ENCODE data around the gene CDKN2C. TPM values are rescaled to one million over a fixed set of nuclear protein-coding genes. Genes with fewer than 3 reads are reported as not detected.
"Not testable (repeated sequence)": the region's sequence is repeated elsewhere in the genome, so short reads cannot be mapped to it uniquely, and the experiment has no call there.

Gene CDKN2C
- total RNA-seq, 4 donors from 2014 or later, result 21.1 to 52.1 (median 38.8) TPM

DNA sequence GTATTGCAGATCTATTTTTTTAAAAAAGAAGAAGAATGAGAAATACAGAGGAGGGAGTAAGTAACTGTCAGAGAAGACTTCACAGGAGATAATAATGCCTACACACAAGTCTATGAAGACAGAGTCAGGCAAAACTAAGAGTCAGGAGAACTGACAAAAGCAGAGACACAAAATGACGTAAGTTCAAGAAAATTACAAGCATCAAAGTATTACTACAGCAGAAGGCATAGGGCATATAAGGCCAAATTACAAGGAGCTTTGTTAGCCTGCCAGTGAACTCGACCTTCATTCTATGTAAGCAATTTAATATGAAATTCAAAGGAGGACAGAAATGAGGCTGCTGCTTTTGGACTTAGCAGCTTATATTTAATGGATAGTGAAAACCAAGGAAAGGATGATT, 33.7 kb upstream of the CDKN2C start:
- ATAC-seq, result no peak
- Histone ChIP-seq H3K9me3 (no peaks in the 10 kb centered on the region), H3K27me3 (no peaks in the 10 kb centered on the region), H3K4me3 (no peak overlapping the region), H3K4me1 (peaks cover 0 to 14% (median 0%) of the 10 kb centered on the region in 3 donors), H3K27ac (no peak overlapping the region), H3K36me3 (no peaks in the 10 kb centered on the region)
- 48 to 67% methylated on average over 2 of the region's 2 CpGs for WGBS, 2 donors (ENCODE audit: low coverage in 1 of 2)
- no peak for TF ChIP-seq POLR2AphosphoS5 (IDR thresholded peaks at IDR 0.05)
- TF ChIP-seq POLR2A (IDR thresholded peaks at IDR 0.05), result no peak
- no peak for TF ChIP-seq EP300 (IDR thresholded peaks at IDR 0.05)
- TF ChIP-seq, protein P1, sequence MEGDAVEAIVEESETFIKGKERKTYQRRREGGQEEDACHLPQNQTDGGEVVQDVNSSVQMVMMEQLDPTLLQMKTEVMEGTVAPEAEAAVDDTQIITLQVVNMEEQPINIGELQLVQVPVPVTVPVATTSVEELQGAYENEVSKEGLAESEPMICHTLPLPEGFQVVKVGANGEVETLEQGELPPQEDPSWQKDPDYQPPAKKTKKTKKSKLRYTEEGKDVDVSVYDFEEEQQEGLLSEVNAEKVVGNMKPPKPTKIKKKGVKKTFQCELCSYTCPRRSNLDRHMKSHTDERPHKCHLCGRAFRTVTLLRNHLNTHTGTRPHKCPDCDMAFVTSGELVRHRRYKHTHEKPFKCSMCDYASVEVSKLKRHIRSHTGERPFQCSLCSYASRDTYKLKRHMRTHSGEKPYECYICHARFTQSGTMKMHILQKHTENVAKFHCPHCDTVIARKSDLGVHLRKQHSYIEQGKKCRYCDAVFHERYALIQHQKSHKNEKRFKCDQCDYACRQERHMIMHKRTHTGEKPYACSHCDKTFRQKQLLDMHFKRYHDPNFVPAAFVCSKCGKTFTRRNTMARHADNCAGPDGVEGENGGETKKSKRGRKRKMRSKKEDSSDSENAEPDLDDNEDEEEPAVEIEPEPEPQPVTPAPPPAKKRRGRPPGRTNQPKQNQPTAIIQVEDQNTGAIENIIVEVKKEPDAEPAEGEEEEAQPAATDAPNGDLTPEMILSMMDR (IDR thresholded peaks at IDR 0.05), result no peak

GRCh38 chr1:50940291-50940690, 29.8 kb upstream of the CDKN2C start:
- H3K27me3 ChIP-seq, result no peaks in the 10 kb centered on the region
- no peak for TF ChIP-seq EP300 (IDR thresholded peaks at IDR 0.05)
- no peak for TF ChIP-seq POLR2AphosphoS5 (IDR thresholded peaks at IDR 0.05)
- no peak overlapping the region for H3K27ac ChIP-seq
- 89 to 90% methylated on average over 2 to 3 of the region's 3 CpGs for WGBS, 2 donors (ENCODE audit: low coverage in 1 of 2)
- ATAC-seq, result no peak
- peaks cover 0 to 21% (median 0%) of the 10 kb centered on the region in 3 donors for H3K4me1 ChIP-seq
- no peak overlapping the region for H3K4me3 ChIP-seq
- no peaks in the 10 kb centered on the region for H3K9me3 ChIP-seq
- H3K36me3 ChIP-seq, result no peaks in the 10 kb centered on the region

GRCh38 chr1:50942334-50942733, 27.7 kb upstream of the CDKN2C start:
- WGBS, 2 donors (ENCODE audit: low coverage in 1 of 2), result 88 to 100% methylated on average over 1 of the region's 1 CpG
- H3K9me3 ChIP-seq, result no peaks in the 10 kb centered on the region
- H3K27ac ChIP-seq, result no peak overlapping the region
- no peaks in the 10 kb centered on the region for H3K27me3 ChIP-seq
- ATAC-seq, result no peak
- no peaks in the 10 kb centered on the region for H3K36me3 ChIP-seq
- TF ChIP-seq POLR2A (IDR thresholded peaks at IDR 0.05), result no peak
- TF ChIP-seq POLR2AphosphoS5 (IDR thresholded peaks at IDR 0.05), result no peak
- no peak for TF ChIP-seq EP300 (IDR thresholded peaks at IDR 0.05)
- TF ChIP-seq, protein P1 (IDR thresholded peaks at IDR 0.05), result no peak
- peaks cover 0 to 7% (median 0%) of the 10 kb centered on the region in 3 donors for H3K4me1 ChIP-seq
- H3K4me3 ChIP-seq, result no peak overlapping the region

DNA sequence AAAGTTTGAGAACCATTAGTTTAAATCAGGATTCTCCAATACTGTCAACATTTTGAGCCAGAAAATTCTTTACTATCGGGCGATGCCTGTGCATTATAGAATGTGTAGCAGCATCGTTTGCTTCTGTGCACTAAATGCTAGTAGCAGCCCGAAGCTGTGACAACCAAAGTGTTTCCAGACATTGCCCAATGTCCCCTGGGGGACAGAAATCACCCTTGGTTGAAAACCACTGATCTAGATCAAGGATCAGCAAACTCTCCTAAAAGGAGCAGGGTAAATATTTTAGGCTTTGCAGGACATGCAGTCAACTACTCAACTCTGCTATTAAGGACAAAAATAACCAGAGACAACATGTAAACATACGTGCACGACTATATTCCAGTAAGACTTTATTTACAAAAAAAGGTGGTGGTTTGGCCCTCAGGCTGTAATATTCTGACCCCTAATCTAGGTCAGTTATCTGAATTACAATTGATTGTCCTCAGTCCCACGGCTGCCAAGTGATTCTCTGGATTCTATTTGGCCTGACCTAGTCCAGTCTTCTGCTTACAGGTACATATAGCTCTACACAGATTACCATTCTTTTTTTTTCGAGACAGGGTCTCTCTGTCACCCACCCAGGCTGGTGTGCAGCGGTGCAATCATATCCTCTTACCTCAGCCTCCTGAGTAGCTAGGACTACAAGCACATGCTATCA, 20.6 kb upstream of the CDKN2C start:
- H3K4me1 ChIP-seq, result peaks cover 0 to 5% (median 0%) of the 10 kb centered on the region in 3 donors
- no peaks in the 10 kb centered on the region for H3K27me3 ChIP-seq
- no peak overlapping the region for H3K27ac ChIP-seq
- no peak for ATAC-seq
- no peaks in the 10 kb centered on the region for H3K36me3 ChIP-seq
- TF ChIP-seq POLR2AphosphoS5 (IDR thresholded peaks at IDR 0.05), result no peak
- TF ChIP-seq, protein P1 (IDR thresholded peaks at IDR 0.05), result no peak
- TF ChIP-seq POLR2A (IDR thresholded peaks at IDR 0.05), result no peak
- no peak for TF ChIP-seq EP300 (IDR thresholded peaks at IDR 0.05)
- 89 to 92% methylated on average over 9 of the region's 9 CpGs for WGBS, 2 donors (ENCODE audit: low coverage in 1 of 2)
- no peak overlapping the region for H3K4me3 ChIP-seq
- H3K9me3 ChIP-seq, result no peaks in the 10 kb centered on the region

DNA sequence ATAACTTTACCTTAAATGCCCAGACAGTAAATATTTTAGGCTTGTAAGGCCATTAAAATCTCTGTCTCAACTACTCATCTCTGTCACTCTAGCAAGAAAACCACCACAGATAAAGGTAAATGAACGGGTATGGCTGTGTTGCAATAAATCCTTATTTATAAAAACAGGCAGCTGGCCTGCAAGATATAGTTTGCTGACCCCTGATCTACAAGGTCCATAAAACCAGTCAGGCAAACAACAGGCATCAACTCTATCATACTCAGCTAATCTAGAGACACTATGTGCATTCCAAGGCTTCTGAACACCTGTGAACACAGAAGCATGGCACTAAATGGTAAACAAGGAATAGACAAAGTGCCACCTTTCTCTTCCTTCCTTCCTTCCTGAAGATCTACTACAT, 19.6 kb upstream of the CDKN2C start:
- TF ChIP-seq POLR2AphosphoS5 (IDR thresholded peaks at IDR 0.05) (no peak), EP300 (IDR thresholded peaks at IDR 0.05) (no peak), POLR2A (IDR thresholded peaks at IDR 0.05) (no peak)
- TF ChIP-seq, protein P1 (IDR thresholded peaks at IDR 0.05), result no peak
- Histone ChIP-seq H3K9me3 (no peaks in the 10 kb centered on the region), H3K4me3 (no peak overlapping the region), H3K4me1 (no peaks in the 10 kb centered on the region), H3K36me3 (no peaks in the 10 kb centered on the region), H3K27me3 (no peaks in the 10 kb centered on the region), H3K27ac (no peak overlapping the region)
- WGBS, 2 donors (ENCODE audit: low coverage in 1 of 2), result 70 to 85% methylated on average over 1 of the region's 1 CpG
- no peak for ATAC-seq

GRCh38 chr1:50952566-50952965, 17.5 kb upstream of the CDKN2C start:
- not testable (repeated sequence) for H3K9me3 ChIP-seq, H3K4me1 ChIP-seq, H3K27me3 ChIP-seq, ATAC-seq, H3K36me3 ChIP-seq, H3K27ac ChIP-seq, H3K4me3 ChIP-seq
- WGBS, 2 donors (ENCODE audit: low coverage in 1 of 2), result 100% methylated on average over 3 of the region's 31 CpGs; no CpG with 5 or more reads in 1 of the 2 donors

Data from gastroesophageal sphincter (tissue), 4 donors.